Nephron progenitor cell (in vitro differentiated cells): Measurements from ENCODE around the gene NAT9.

Experiments
- DNase-seq: peaks from one replicate; pipeline ENCODE4 v3.0.0; 2021
- H3K27ac Mint-ChIP-seq: 2 replicates; pipeline ENCODE4 v1.8.0; 2021; ENCODE audit warnings: mild to moderate bottlenecking, moderate library complexity, mixed read lengths
- H3K27me3 Mint-ChIP-seq: 2 replicates; pipeline ENCODE4 v1.8.0; 2021; ENCODE audit warnings: mild to moderate bottlenecking, low read depth, mixed read lengths; ENCODE audit not compliant: poor library complexity
- H3K36me3 Mint-ChIP-seq: 2 replicates; pipeline ENCODE4 v1.8.0; 2021; ENCODE audit warnings: low read depth, mixed read lengths
- H3K4me1 Mint-ChIP-seq: 2 replicates; pipeline ENCODE4 v1.8.0; 2021; ENCODE audit warnings: mixed read lengths
- H3K4me3 Mint-ChIP-seq: 2 replicates; pipeline ENCODE4 v1.8.0; 2021; ENCODE audit warnings: mild to moderate bottlenecking, moderate library complexity, mixed read lengths
- H3K9me3 Mint-ChIP-seq: 2 replicates; pipeline ENCODE4 v1.8.0; 2021; ENCODE audit warnings: mild to moderate bottlenecking, moderate library complexity, mixed read lengths
- CTCF ChIP-seq: fragments of 200-600 bp; sonication (generic); IDR thresholded peaks from 2 replicates; pipeline ENCODE4 v1.5.0; 2021; ENCODE audit warnings: antibody characterized with exemption

NAT9 gene

GRCh38 chr17:74733365-74734122, 42.6 kb downstream of the NAT9 start:
- Mint-ChIP-seq H3K4me1 (peaks cover 20% of the 10 kb centered on the region), H3K27me3 (peaks cover 20% of the 10 kb centered on the region), H3K9me3 (no peaks in the 10 kb centered on the region), H3K36me3 (no peaks in the 10 kb centered on the region), H3K27ac (no peak overlapping the region), H3K4me3 (no peak overlapping the region)
- no peak for TF ChIP-seq CTCF
- DNase-seq, result no peak

- H3K27ac Mint-ChIP-seq, result no peak overlapping the region
- TF ChIP-seq CTCF, result no peak
- H3K4me1 Mint-ChIP-seq, result peaks cover 8% of the 10 kb centered on the region
- H3K27me3 Mint-ChIP-seq, result peaks cover 7% of the 10 kb centered on the region
- no peak for DNase-seq
- H3K4me3 Mint-ChIP-seq, result no peak overlapping the region
- no peaks in the 10 kb centered on the region for H3K36me3 Mint-ChIP-seq
- H3K9me3 Mint-ChIP-seq, result no peaks in the 10 kb centered on the region
Measured at GRCh38 chr17:74732042-74732867, 43.9 kb downstream of the NAT9 start.

- Mint-ChIP-seq H3K9me3 (no peaks in the 10 kb centered on the region), H3K27me3 (peaks cover 6% of the 10 kb centered on the region), H3K4me3 (no peak overlapping the region), H3K4me1 (peaks cover 4% of the 10 kb centered on the region), H3K36me3 (no peaks in the 10 kb centered on the region), H3K27ac (no peak overlapping the region)
- no peak for DNase-seq
- no peak for TF ChIP-seq CTCF
Measured at GRCh38 chr17:74731347-74731605, 44.9 kb downstream of the NAT9 start.

GRCh38 chr17:74730491-74731346, 45.4 kb downstream of the NAT9 start:
- peaks cover 6% of the 10 kb centered on the region for H3K27me3 Mint-ChIP-seq
- no peak overlapping the region for H3K27ac Mint-ChIP-seq
- TF ChIP-seq CTCF, result no peak
- no peak for DNase-seq
- H3K4me1 Mint-ChIP-seq, result no peaks in the 10 kb centered on the region
- no peak overlapping the region for H3K4me3 Mint-ChIP-seq
- H3K9me3 Mint-ChIP-seq, result no peaks in the 10 kb centered on the region
- no peaks in the 10 kb centered on the region for H3K36me3 Mint-ChIP-seq

GRCh38 chr17:74729866-74730265, 46.3 kb downstream of the NAT9 start:
- DNase-seq, result no peak
- H3K4me1 Mint-ChIP-seq, result no peaks in the 10 kb centered on the region
- H3K36me3 Mint-ChIP-seq, result no peaks in the 10 kb centered on the region
- no peak overlapping the region for H3K4me3 Mint-ChIP-seq
- no peak for TF ChIP-seq CTCF
- H3K27ac Mint-ChIP-seq, result no peak overlapping the region
- H3K27me3 Mint-ChIP-seq, result peaks cover 6% of the 10 kb centered on the region
- no peaks in the 10 kb centered on the region for H3K9me3 Mint-ChIP-seq
